ENCODE data around the gene DUX4. TPM values are rescaled to one million over a fixed set of nuclear protein-coding genes. Genes with fewer than 3 reads are reported as not detected.
"Not testable (repeated sequence)": the region's sequence is repeated elsewhere in the genome, so short reads cannot be mapped to it uniquely, and the experiment has no call there.

Gene DUX4
- total RNA-seq: not detected

- H3K27me3 Mint-ChIP-seq (ENCODE audit: low read depth); CTCF ChIA-PET; H3K4me1 Mint-ChIP-seq (ENCODE audit: low read depth); H3K27ac Mint-ChIP-seq; H3K36me3 Mint-ChIP-seq (ENCODE audit: low read depth); DNase-seq; H3K4me3 Mint-ChIP-seq; POLR2A ChIA-PET; ATAC-seq; H3K9me3 Mint-ChIP-seq (ENCODE audit: insufficient read depth): not testable (repeated sequence)
Measured at GRCh38 chr4:190173428-190173827, at the start of gene DUX4. DUX4 (plus strand) TSS chr4:190173774; CDS start chr4:190173774, 0 bp downstream.

- H3K9me3 Mint-ChIP-seq (ENCODE audit: insufficient read depth); H3K27me3 Mint-ChIP-seq (ENCODE audit: low read depth); H3K27ac Mint-ChIP-seq; H3K36me3 Mint-ChIP-seq (ENCODE audit: low read depth); CTCF ChIA-PET; H3K4me1 Mint-ChIP-seq (ENCODE audit: low read depth); DNase-seq; H3K4me3 Mint-ChIP-seq; POLR2A ChIA-PET; ATAC-seq: not testable (repeated sequence)
Measured at GRCh38 chr4:190175436-190175835, 1.9 kb downstream of the DUX4 start.

- CTCF ChIA-PET, H3K4me3 Mint-ChIP-seq, ATAC-seq: not testable (repeated sequence)
Measured at GRCh38 chr4:190177727-190178605, 4.4 kb downstream of the DUX4 start.

GRCh38 chr4:190178606-190178990, 5.0 kb downstream of the DUX4 start:
- ATAC-seq: not testable (repeated sequence)

More at GRCh38 chr4:190177727-190178605, 4.4 kb downstream of the DUX4 start:
- peak; percentile 29 for DNase-seq
- H3K36me3 Mint-ChIP-seq (ENCODE audit: low read depth); POLR2A ChIA-PET; H3K27me3 Mint-ChIP-seq (ENCODE audit: low read depth); H3K4me1 Mint-ChIP-seq (ENCODE audit: low read depth); H3K27ac Mint-ChIP-seq; H3K9me3 Mint-ChIP-seq (ENCODE audit: insufficient read depth): not testable (repeated sequence)

GRCh38 chr4:190179030-190179739, 5.6 kb downstream of the DUX4 start:
- H3K9me3 Mint-ChIP-seq (ENCODE audit: insufficient read depth); POLR2A ChIA-PET; H3K4me1 Mint-ChIP-seq (ENCODE audit: low read depth); H3K4me3 Mint-ChIP-seq; CTCF ChIA-PET; H3K36me3 Mint-ChIP-seq (ENCODE audit: low read depth); H3K27ac Mint-ChIP-seq; H3K27me3 Mint-ChIP-seq (ENCODE audit: low read depth): not testable (repeated sequence)
- DNase-seq: peak; percentile 20
- ATAC-seq: peak; percentile 59

More at GRCh38 chr4:190178606-190178990, 5.0 kb downstream of the DUX4 start:
- CTCF ChIA-PET; H3K27ac Mint-ChIP-seq; H3K36me3 Mint-ChIP-seq (ENCODE audit: low read depth); H3K4me1 Mint-ChIP-seq (ENCODE audit: low read depth); POLR2A ChIA-PET; H3K4me3 Mint-ChIP-seq; H3K27me3 Mint-ChIP-seq (ENCODE audit: low read depth); H3K9me3 Mint-ChIP-seq (ENCODE audit: insufficient read depth); DNase-seq: not testable (repeated sequence)

- H3K4me1 Mint-ChIP-seq (ENCODE audit: low read depth); H3K4me3 Mint-ChIP-seq; CTCF ChIA-PET; H3K36me3 Mint-ChIP-seq (ENCODE audit: low read depth); H3K27me3 Mint-ChIP-seq (ENCODE audit: low read depth); DNase-seq; H3K27ac Mint-ChIP-seq; ATAC-seq; POLR2A ChIA-PET; H3K9me3 Mint-ChIP-seq (ENCODE audit: insufficient read depth): not testable (repeated sequence)
Measured at GRCh38 chr4:190179740-190180094, 6.1 kb downstream of the DUX4 start.

- H3K27ac Mint-ChIP-seq; ATAC-seq; POLR2A ChIA-PET; CTCF ChIA-PET; H3K36me3 Mint-ChIP-seq (ENCODE audit: low read depth); H3K4me3 Mint-ChIP-seq; H3K4me1 Mint-ChIP-seq (ENCODE audit: low read depth); DNase-seq; H3K27me3 Mint-ChIP-seq (ENCODE audit: low read depth); H3K9me3 Mint-ChIP-seq (ENCODE audit: insufficient read depth): not testable (repeated sequence)
Measured at GRCh38 chr4:190180947-190181346, 7.4 kb downstream of the DUX4 start.

- H3K9me3 Mint-ChIP-seq (ENCODE audit: insufficient read depth); CTCF ChIA-PET; H3K27ac Mint-ChIP-seq; H3K36me3 Mint-ChIP-seq (ENCODE audit: low read depth); H3K4me1 Mint-ChIP-seq (ENCODE audit: low read depth); H3K4me3 Mint-ChIP-seq; POLR2A ChIA-PET; H3K27me3 Mint-ChIP-seq (ENCODE audit: low read depth); ATAC-seq: not testable (repeated sequence)
- peak; percentile 29 for DNase-seq
Measured at GRCh38 chr4:190181481-190182100, 8.0 kb downstream of the DUX4 start.

- H3K27ac Mint-ChIP-seq; POLR2A ChIA-PET; H3K27me3 Mint-ChIP-seq (ENCODE audit: low read depth); H3K4me3 Mint-ChIP-seq; H3K4me1 Mint-ChIP-seq (ENCODE audit: low read depth); H3K9me3 Mint-ChIP-seq (ENCODE audit: insufficient read depth); H3K36me3 Mint-ChIP-seq (ENCODE audit: low read depth); DNase-seq; ATAC-seq; CTCF ChIA-PET: not testable (repeated sequence)
Measured at GRCh38 chr4:190203510-190203909, 29.9 kb downstream of the DUX4 start.

Other genes with a start within 250 kb of the DUX4 start
- gene FRG1, start 232.9 kb upstream of the DUX4 start, total RNA-seq: 10 to 100 TPM; 55.3 to 57.8 TPM
- not detected for gene FRG2, start 146.5 kb upstream of the DUX4 start, total RNA-seq
- not detected for gene DBET, start 109.3 kb upstream of the DUX4 start, total RNA-seq